Epidermal melanocyte (primary cell): ENCODE measurements around the gene PCDHGA4.
"Not testable (repeated sequence)": the region's sequence is repeated elsewhere in the genome, so short reads cannot be mapped to it uniquely, and the experiment has no call there.

ENCODE experiments used
- DNase-seq: peaks from one replicate; pipeline ENCODE4 v3.0.0; 2011; ENCODE audit warnings: low spot score; ENCODE audit not compliant: insufficient read length

Gene PCDHGA4

DNA sequence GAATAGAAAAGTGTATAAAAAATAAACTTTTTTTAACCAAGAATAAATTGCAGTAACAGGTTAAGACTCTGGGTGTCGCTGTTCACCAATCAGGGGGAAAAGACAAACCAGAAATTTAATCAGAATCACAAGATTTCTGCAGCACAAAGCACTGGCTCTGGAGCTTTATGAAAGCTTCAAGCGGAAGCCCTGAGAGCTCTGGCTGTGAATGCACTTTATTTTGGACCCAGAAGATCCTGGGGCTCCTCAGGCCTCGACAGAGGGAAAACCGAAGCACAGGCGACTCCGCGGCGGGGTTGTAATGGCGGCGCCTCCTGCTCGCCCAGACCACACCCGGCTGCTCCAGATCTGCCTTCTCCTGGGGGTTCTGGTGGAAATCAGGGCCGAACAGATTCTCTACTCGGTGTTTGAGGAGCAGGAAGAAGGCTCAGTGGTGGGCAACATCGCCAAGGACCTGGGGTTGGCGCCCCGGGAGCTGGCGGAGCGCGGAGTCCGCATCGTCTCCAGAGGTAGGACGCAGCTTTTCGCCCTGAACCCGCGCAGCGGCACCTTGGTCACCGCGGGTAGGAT is at the start of gene PCDHGA4:
Gene PCDHGA4, plus strand, starts transcription at position 122 of the 570 bp plus-strand sequence. Its CDS starts 87 bp downstream, at position 209.
- DNase-seq: no peak

DNA sequence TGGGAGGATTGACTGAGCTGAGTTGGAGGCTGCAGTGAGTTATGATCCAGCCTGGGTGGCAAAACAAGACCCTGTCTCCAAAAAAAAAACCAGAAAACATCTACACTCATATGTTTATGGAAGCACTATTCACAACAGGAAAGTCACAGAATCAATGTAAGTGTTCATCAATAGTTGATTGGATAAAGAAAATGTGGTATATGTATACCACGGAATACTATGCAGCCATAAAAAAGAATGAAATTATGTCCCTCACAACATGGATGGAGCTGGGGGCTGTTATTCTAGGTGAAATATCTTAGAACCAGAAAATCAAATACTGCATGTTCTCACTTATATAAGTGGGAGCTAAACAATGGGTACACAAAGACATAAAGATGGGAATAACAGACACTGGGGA is 48.2 kb upstream of the PCDHGA4 start:
- DNase-seq: no peak

DNA sequence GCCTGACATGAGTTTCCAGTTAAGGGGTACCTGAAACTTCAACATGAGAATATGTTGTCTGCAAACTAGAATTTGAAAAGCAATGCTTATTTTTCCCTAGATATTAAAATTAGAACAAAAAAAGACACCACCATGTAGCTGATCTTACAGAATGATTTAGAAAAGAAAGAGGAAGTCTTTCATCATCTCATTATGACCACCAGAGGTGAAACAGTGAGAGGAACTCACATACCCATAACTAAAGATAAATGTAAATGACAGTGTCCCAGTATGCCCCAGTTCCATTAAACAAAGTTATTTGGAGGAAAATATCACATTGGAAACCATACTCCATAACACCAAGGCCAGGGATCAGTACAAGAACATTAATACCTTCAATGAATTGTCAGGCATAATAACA is 41.1 kb upstream of the PCDHGA4 start:
- DNase-seq: no peak

DNA sequence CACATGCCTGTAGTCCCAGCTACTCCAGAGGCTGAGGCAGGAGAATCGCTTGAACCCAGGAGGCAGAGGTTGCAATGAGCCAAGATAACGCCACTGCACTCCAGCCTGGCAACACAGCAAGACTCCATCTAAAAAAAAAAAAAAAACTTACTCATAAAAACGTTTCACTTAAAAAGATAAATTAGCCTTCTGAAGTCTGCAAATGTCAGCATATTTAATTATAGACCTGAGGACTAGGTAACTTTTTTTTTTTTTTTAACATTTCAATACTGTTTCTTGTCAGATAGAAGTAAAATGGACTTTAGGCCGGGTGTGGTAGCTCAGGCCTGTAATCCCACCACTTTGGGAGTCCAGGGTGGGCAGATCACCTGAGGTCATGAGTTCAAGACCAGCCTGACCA is 37.9 kb upstream of the PCDHGA4 start:
- not testable (repeated sequence) for DNase-seq

DNA sequence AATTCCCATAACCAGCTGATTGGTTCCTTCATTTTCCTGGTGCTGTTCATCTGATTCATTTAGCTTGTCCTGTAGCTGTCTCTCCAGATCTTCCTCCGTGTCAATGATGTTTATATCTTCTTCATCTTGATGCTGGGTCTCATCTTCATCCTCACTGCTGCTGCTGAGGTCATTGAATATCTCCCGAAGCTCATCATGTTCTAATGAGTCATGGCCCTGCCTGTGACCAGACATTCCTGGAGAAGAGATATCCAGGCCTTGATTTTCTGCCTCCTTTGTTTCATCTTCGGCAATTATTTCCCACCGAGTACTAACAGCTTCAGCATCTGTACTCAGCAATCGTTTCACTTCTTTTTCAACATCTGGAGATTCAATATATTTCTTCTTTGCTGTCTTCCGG is 35.6 kb upstream of the PCDHGA4 start:
- DNase-seq: no peak

DNA sequence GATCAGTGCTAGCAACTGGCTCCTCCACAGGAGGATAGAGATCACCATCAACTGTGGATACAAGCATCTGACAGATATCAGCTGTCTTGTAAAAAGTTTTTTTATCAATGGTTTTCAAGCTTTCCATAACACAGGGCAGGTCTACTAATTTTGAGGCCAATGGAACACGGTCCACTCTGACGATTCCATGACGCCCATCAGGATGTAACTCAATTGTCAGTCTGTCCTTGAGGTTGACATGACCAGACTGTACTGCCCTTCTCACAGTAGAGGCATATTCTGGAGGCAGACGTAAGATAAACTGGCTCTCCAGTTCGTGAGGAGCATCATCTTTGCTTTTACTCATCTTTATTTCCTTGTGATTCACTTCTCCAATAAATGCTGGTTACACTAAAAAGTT is 35.1 kb upstream of the PCDHGA4 start:
- DNase-seq: no peak

DNA sequence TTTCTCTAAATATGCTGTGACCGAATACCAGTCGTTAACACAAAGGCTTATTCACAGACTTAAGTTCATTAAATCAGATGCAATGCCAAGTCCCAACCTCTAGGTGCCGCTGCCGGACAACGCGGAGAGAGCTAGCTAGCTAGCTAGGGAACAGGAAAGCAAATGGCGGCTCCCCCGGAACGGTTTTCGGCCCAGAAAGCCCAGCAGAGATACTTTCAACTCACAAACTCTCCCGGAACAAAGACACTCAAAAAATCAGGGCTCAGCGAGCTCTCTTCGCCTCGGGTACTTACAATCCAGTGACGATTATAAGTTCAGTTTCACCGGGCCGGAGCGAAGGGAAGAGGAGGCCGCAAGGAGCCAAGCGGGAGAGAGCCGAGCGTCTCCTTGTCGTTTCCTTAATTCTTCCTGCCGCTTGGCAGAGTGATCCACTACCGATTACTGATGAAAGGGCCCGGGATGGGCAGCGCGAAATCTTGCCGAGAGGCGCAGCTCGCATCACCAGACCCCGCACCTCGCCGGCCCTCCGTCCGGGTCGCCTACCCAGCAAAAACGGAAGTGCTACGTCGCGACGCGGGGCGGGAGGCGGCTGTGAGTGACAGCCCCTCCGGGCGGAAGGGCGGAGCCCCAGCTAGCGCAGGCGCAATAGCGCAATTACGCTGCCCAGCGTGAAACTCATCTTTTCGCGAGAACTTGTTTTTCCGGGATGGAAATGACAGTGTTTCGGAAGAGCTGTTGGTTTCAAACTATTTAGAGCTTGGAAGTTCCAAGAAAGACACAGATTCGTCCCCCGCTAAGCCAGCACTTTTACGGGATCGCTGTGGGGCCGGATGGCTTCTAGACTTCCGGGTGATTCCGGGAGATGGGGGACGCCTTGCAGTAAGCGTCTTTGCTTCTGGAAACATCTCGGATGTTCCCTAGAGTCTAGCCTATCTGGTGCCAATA is 34.3 kb upstream of the PCDHGA4 start, which contains the start of gene TAF7:
Gene TAF7, minus strand, starts transcription at position 560 of the 945 bp plus-strand sequence. CDS start 740 bp downstream, outside the sequence.
- peak; percentile 80 for DNase-seq

DNA sequence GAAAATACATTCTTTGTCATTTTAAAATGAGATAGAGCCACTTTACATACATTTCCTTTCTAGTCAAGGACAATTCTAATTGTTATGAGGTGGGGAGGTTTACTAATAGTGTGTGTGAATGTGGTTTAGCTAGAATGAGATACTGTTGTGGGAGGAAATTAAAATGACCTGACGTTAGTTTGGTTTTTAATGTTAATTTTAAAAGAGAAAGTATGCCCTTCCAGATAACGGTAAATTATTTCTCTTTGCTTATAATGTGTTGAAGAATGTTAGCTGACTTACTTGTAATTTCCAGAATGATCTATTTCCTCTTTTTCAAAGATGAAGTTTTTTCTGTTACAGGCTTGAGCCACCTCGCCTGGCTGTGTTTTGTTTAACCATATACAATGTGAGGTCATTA is 32.6 kb upstream of the PCDHGA4 start:
- DNase-seq: no peak

DNA sequence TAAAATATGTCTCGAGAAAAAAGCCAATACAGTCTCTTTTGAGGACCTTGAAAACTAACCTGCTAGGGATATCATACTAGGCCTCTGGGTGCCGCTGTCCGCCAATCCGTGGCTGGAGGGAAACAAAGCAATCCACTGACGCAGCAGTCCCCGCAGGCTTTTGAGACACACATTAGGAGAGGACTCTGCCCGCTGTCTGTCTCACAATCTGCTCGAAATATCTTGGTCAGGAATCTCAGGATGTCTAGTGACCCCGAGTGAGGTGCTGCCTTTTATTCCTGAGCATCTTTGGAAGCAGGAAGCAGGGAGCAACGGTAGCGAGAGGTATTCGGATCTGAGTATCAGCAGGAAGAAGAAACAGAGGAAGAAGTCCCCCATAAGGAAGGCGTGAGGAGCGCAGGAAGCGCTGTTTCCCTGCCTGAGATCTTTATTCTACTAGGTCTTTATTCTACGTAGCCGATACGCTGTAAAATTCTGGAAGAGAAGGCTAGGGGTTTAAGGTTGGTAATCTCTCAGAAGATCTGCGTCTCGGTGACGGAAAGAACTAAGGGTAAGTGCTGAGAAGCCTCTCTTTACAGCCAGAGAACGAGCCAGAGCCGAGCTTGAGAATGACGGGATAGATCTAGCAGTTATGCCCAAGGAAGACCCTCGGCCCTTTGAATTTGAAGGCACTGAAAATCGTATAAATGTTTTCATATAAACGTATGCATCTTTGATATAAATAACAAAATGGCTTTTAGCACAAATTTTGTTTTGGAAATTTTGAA is 28.6 kb upstream of the PCDHGA4 start:
- DNase-seq: no peak

DNA sequence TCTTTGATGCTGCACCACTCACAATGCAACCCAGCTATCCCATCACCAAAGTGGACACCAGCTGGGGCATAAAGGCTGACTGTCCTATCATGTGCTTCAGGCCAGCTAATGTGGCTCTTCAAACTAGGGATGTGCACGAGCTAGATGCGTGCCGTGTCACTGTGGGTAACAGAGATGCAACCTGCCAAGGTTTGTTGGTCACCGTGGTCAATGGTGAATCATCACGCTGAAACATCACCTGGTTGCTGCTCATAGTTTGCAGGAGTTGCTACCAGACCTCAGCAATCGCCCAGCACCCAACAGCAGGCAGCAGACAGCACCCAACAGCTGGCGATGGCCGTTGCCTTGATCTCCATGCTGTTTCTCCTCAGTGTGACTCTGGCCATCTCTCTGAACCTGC is 26.6 kb upstream of the PCDHGA4 start:
- DNase-seq: no peak

DNA sequence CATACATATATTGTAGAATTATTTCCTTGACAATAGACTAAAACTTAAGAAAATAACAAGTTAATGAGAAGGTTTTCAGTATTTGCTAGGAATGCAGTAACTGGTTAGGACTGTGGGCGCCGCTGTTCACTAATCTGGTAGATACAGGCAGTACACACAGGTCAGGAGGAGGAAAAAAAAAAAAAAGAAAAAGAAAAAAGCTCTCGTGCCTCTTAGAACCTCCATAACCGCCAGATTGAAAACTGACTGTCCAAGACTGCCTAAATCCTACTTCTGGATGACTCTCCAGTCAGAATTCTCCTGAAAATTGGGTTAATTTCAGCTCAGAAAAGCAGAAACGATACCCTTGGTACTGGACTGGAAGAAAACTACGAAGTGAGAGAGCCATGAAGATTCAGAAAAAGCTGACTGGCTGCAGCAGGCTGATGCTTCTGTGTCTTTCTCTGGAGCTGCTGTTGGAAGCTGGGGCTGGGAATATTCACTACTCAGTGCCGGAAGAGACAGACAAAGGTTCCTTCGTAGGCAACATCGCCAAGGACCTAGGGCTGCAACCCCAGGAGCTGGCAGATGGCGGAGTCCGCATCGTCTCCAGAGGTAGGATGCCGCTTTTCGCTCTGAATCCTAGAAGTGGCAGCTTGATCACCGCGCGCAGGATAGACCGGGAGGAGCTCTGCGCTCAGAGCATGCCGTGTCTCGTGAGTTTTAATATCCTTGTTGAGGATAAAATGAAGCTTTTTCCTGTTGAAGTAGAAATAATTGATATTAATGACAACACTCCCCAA is 24.3 kb upstream of the PCDHGA4 start, which contains the start of gene PCDHGA1:
Gene PCDHGA1, plus strand, starts transcription at position 216 of the 782 bp plus-strand sequence.
- DNase-seq: no peak

DNA sequence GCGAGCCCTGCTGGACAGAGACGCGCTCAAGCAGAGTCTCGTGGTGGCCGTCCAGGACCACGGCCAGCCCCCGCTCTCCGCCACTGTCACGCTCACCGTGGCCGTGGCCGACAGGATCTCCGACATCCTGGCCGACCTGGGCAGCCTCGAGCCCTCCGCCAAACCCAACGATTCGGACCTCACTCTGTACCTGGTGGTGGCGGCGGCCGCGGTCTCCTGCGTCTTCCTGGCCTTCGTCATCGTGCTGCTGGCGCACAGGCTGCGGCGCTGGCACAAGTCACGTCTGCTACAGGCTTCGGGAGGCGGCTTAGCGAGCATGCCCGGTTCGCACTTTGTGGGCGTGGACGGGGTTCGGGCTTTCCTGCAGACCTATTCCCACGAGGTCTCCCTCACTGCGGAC is 22.2 kb upstream of the PCDHGA4 start:
- not testable (repeated sequence) for DNase-seq

DNA sequence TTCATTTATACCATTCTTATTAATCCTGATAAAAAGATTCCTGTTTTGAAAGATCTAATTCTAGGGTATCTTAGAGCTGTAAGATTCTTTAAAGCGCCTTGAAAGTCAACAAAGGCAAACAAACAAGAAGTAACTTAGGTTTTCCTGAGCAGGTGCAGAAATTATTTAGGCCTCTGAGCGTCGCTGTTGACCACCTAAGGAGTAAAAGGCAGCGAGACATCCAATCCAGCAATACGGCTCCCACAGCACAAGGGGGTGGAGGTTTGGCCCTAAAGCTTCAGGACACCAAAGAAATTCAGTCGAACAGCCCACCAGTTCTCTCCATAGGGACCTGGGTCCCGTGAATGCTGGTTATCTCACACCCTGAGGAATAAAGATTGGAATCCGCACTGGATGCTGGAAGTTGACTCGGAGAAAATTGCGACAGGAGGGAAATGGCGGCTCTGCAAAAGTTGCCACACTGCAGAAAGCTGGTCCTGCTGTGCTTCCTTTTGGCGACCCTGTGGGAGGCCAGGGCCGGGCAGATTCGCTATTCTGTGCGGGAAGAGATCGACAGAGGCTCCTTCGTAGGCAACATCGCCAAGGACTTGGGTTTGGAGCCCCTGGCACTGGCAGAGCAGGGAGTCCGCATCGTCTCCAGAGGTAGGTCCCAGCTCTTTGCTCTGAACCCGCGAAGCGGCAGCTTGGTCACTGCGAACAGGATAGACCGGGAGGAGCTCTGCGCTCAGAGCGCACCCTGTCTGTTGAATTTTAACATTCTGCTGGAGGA is 16.1 kb upstream of the PCDHGA4 start, which contains the start of gene PCDHGA2:
Gene PCDHGA2, plus strand, starts transcription at position 223 of the 769 bp plus-strand sequence.
- DNase-seq: no peak

DNA sequence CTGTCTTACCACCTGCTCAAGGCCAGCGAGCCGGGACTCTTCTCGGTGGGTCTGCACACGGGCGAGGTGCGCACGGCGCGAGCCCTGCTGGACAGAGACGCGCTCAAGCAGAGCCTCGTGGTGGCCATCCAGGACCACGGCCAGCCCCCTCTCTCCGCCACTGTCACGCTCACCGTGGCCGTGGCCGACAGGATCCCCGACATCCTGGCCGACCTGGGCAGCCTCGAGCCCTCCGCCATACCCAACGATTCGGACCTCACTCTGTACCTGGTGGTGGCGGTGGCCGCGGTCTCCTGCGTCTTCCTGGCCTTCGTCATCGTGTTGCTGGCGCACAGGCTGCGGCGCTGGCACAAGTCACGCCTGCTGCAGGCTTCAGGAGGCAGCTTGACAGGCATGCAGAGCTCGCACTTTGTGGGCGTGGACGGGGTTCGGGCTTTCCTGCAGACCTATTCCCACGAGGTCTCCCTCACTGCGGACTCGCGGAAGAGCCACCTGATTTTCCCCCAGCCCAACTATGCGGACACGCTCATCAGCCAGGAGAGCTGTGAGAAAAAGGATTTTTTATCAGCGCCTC is 14.0 kb upstream of the PCDHGA4 start:
- not testable (repeated sequence) for DNase-seq

DNA sequence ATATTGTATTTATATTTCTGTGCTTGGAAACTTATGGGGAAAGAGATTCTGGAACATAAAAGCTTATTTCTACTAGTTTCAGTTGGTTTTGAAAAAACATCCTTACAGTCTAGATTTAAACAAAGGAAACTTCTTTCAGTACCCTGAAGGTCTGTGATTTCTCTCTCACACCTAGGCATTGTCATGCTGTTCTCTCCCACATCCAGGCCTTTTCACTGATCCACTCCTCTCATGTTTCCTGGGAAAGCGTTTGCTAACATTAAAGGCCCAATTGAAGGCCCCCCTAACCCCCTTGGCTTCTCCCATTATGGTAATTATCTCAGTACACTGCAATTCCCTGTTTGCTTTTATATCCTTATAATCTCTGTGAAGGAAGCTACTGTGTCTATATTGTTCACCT is 12.0 kb upstream of the PCDHGA4 start:
- no peak for DNase-seq

DNA sequence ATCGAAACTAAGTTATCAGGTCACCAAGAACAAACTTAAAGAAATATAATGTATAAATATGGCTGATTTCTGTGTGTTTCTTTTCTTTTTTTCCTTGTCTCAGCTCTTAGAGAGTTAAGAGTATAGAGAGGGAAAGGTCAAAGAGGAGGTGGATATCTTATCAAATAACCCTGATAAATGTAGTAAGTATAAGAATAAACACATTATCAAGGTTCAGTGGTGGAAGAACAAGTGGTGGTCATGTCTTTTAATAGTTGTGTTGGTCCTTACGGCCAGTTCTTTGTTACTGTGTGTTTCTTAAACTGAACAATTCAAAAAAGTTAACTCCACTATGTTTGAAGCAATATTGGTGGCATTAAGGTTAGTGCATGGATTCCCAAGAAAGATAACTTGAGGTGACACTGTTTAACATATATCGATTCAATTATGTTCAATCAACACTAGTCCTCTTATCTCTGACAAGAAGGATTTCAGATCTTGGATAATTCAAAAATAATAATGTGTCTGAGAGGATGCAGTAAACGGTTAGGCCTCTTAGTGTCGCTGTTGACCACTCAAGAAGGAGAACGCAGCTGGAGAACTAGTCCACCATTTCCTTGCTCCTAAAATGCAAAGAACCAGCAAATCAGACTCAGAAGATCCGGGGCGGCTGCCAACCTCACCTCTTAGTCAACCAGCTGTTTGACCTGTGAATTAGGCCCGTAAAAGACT is 11.4 kb upstream of the PCDHGA4 start, which contains the start of gene PCDHGA3:
Gene PCDHGA3, plus strand, starts transcription at position 588 of the 711 bp plus-strand sequence. CDS start 205 bp downstream, outside the sequence.
- DNase-seq: no peak

DNA sequence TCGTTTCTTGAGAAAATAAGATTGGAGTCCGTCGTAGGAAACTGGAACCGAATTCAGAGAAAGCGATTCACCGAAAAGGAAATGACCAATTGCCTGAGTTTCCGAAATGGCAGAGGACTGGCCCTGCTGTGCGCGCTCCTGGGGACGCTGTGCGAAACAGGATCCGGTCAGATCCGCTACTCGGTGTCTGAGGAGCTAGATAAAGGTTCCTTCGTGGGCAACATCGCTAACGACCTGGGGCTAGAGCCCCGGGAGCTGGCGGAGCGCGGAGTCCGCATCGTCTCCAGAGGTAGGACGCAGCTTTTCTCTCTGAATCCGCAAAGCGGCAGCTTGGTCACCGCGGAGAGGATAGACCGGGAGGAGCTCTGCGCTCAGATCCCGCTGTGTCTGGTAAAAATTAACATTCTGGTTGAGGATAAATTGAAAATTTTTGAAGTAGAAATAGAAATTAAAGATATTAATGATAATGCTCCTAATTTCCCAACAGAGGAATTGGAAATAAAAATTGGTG is 10.8 kb upstream of the PCDHGA4 start:
- no peak for DNase-seq

DNA sequence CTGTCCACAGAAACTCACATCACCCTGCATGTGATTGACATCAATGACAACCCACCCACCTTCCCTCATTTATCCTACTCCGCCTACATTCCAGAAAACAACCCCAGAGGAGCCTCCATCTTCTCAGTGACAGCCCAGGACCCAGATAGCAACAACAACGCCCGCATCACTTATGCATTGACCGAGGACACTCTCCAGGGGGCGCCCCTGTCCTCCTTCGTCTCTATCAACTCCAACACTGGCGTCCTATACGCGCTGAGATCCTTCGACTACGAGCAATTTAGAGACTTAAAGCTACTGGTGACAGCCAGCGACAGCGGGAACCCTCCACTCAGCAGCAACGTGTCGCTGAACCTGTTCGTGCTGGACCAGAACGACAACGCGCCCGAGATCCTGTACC is 9.5 kb upstream of the PCDHGA4 start:
- no peak for DNase-seq

DNA sequence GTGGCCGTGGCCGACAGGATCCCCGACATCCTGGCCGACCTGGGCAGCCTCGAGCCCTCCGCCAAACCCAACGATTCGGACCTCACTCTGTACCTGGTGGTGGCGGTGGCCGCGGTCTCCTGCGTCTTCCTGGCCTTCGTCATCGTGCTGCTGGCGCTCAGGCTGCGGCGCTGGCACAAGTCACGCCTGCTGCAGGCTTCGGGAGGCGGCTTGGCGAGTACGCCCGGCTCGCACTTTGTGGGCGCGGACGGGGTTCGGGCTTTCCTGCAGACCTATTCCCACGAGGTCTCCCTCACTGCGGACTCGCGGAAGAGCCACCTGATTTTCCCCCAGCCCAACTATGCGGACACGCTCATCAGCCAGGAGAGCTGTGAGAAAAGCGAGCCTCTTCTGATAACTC is 8.8 kb upstream of the PCDHGA4 start:
- DNase-seq: not testable (repeated sequence)
